Endothelial cell of umbilical vein (primary cell): Measurements from ENCODE around the gene WFDC6. TPM values are rescaled to one million over a fixed set of nuclear protein-coding genes. Genes with fewer than 3 reads are reported as not detected.

Experiments used
- BruUV-seq: library from RNA; stranded (reverse); fragments of 400-500 nt; replicated peaks from 2 replicates; lab custom pipeline; 2021; lab: Mats Ljungman, UMichigan
- CTCF ChIA-PET: fragments of 300-600, 350-600 bp; sonication (Branson Sonifier 250); formaldehyde crosslinking; loops from one replicate; lab custom pipeline; 2021; ENCODE audit warnings: antibody characterized with exemption, inconsistent platforms; lab: Charles Lee
- POLR2A ChIA-PET: fragments of 300-600, 350-600 bp; sonication (Branson Sonifier 250); formaldehyde crosslinking; loops from one replicate; lab custom pipeline; 2021; ENCODE audit warnings: antibody characterized with exemption, inconsistent platforms; lab: Charles Lee
- DNase-seq: peaks from one replicate; pipeline ENCODE4 v3.0.0-alpha.2; 2011; ENCODE audit warnings: low read depth, low spot score
- FAIRE-seq: peaks from 2 replicates; lab custom pipeline; 2011; peaks lifted over from hg19 to GRCh38; lab: Jason Lieb, UNC
- H2AFZ ChIP-seq: 2 replicates; pipeline ENCODE4 v1.6.0; 2012; ENCODE audit warnings: low read depth, low read length, control low read depth, inconsistent platforms
- H3K27ac ChIP-seq: 2 replicates; pipeline ENCODE4 v1.5.1; 2011; ENCODE audit warnings: low read depth, mild to moderate bottlenecking, control low read depth, low read length, moderate library complexity; ENCODE audit not compliant: insufficient read depth
- H3K27me3 ChIP-seq, 2 experiments: 2 replicates each; pipeline versions ENCODE4 v1.6.0 to v1.6.1; 2011; ENCODE audit warnings: low read length in 2 of 2, mixed read lengths in 1 of 2; ENCODE audit not compliant: control insufficient read depth in 2 of 2, insufficient read depth in 2 of 2
- H3K36me3 ChIP-seq, 2 experiments: 2 replicates in 1 of 2; 3 replicates in 1 of 2; pipeline ENCODE4 v1.5.1; 2011; ENCODE audit warnings: low read length in 2 of 2, mild to moderate bottlenecking in 1 of 2, moderate library complexity in 1 of 2; ENCODE audit not compliant: control insufficient read depth in 2 of 2, insufficient read depth in 2 of 2; ENCODE audit errors: extremely low read depth in 1 of 2
- H3K4me1 ChIP-seq: 3 replicates; pipeline ENCODE4 v1.5.1; 2011; ENCODE audit warnings: mild to moderate bottlenecking, low read length; ENCODE audit not compliant: control insufficient read depth, insufficient read depth; ENCODE audit errors: extremely low read depth
- H3K4me2 ChIP-seq: 2 replicates; pipeline ENCODE4 v1.6.1; 2011; ENCODE audit warnings: low read length, control low read depth, mixed read lengths; ENCODE audit not compliant: insufficient read depth
- H3K4me3 ChIP-seq, 3 experiments: fragments of 200-600 bp in 1 of 3; sonication (generic), shearing (Covaris generic) in 1 of 3; replicated peaks in 1 of 3; 2 replicates each; pipeline ENCODE4 v1.5.1; 2011 to 2016; ENCODE audit warnings: control low read depth in 3 of 3, low read length in 3 of 3, mild to moderate bottlenecking in 2 of 3, inconsistent platforms in 1 of 3, low read depth in 1 of 3, moderate library complexity in 1 of 3; ENCODE audit not compliant: insufficient read depth in 1 of 3
- H3K79me2 ChIP-seq: 2 replicates; pipeline ENCODE4 v1.6.0; 2012; ENCODE audit warnings: low read length, inconsistent platforms; ENCODE audit not compliant: control insufficient read depth, insufficient read depth
- H3K9ac ChIP-seq: replicated peaks from 2 replicates; pipeline ENCODE3; 2011; ENCODE audit warnings: low read length, control low read depth; ENCODE audit not compliant: insufficient read depth; ENCODE audit errors: extremely low read depth
- H3K9me1 ChIP-seq: replicated peaks from 3 replicates; pipeline ENCODE4 v1.6.0; 2011; ENCODE audit warnings: mild to moderate bottlenecking, low read length; ENCODE audit not compliant: control insufficient read depth, insufficient read depth; ENCODE audit errors: extremely low read depth
- H3K9me3 ChIP-seq: replicated peaks from 2 replicates; pipeline ENCODE4 v1.5.1; 2012; ENCODE audit warnings: low read length, inconsistent platforms; ENCODE audit not compliant: control insufficient read depth, insufficient read depth
- H4K20me1 ChIP-seq: replicated peaks from 2 replicates; pipeline ENCODE3; 2011; ENCODE audit warnings: mild to moderate bottlenecking, low read length; ENCODE audit not compliant: control insufficient read depth, insufficient read depth; ENCODE audit errors: extremely low read depth
- CTCF ChIP-seq, 2 donors: IDR thresholded peaks; 1 replicate in 1 of 2; 2 replicates in 1 of 2; pipeline ENCODE4 v1.5.1; 2011; ENCODE audit warnings: low read length in 2 of 2, mild to moderate bottlenecking in 2 of 2, moderate library complexity in 2 of 2, control low read depth in 1 of 2, inconsistent platforms in 1 of 2, low read depth in 1 of 2; ENCODE audit not compliant: insufficient read depth in 1 of 2; ENCODE audit errors: extremely low read depth in 1 of 2
- EZH2 ChIP-seq: IDR thresholded peaks from 2 replicates; pipeline ENCODE4 v1.6.1; 2012; ENCODE audit warnings: borderline replicate concordance, low read depth, mild to moderate bottlenecking, moderate library complexity, low read length, inconsistent platforms; ENCODE audit not compliant: severe bottlenecking
- FOS ChIP-seq: IDR thresholded peaks from 2 replicates; pipeline ENCODE4 v1.6.1; 2011; ENCODE audit warnings: mild to moderate bottlenecking, low read length, moderate library complexity, borderline replicate concordance; ENCODE audit not compliant: insufficient read depth
- GATA2 ChIP-seq: IDR thresholded peaks from 2 replicates; pipeline ENCODE4 v1.7.0; 2011; ENCODE audit warnings: low read depth, mild to moderate bottlenecking, moderate library complexity, mixed read lengths, low read length; ENCODE audit not compliant: insufficient read length, insufficient read depth
- JUN ChIP-seq: IDR thresholded peaks from 2 replicates; pipeline ENCODE4 v1.6.1; 2011; ENCODE audit warnings: borderline replicate concordance, low read depth; ENCODE audit not compliant: insufficient read length, insufficient read depth
- MAX ChIP-seq: IDR thresholded peaks from 2 replicates; pipeline ENCODE4 v1.6.1; 2011; ENCODE audit not compliant: insufficient read depth, insufficient read length
- MYC ChIP-seq: IDR thresholded peaks from one replicate; pipeline ENCODE4 v1.6.1; 2011; ENCODE audit warnings: mild to moderate bottlenecking, low read depth, low read length
- POLR2A ChIP-seq: IDR thresholded peaks from 2 replicates; pipeline ENCODE4 v1.6.1; 2012; ENCODE audit warnings: low read depth, mild to moderate bottlenecking, control low read depth, low read length
- POLR2AphosphoS5 ChIP-seq: IDR thresholded peaks from 2 replicates; pipeline ENCODE4 v1.6.1; 2012; ENCODE audit warnings: low read depth, mild to moderate bottlenecking, control low read depth, low read length, moderate library complexity; ENCODE audit not compliant: insufficient read depth
- dilution Hi-C: fragments of 300-500 bp; cut with MboI; formaldehyde crosslinking; loops from one replicate; pipeline ENCODE4 v1.15.0; 2019; ENCODE audit warnings: low sequenced_read_pairs; ENCODE audit not compliant: extremely low pct_ligation_motif_present
- intact Hi-C: fragments of 100-400 bp; cut with micrococcal nuclease; formaldehyde crosslinking; loops from one replicate; pipeline ENCODE4 v1.10.0; 2022
- polyA plus RNA-seq, 4 experiments: library from polyadenylated mRNA; depleted of rRNA in 3 of 4; stranded (reverse) in 3 of 4; unstranded in 1 of 4; fragments of >200 nt; gene quantifications; 2 replicates each; pipeline versions ENCODE4 v1.2.1 to v1.2.3, GENCODE V29; 2011 to 2012; ENCODE audit warnings: missing spikeins in 1 of 4
- total RNA-seq: library from RNA; stranded (reverse); gene quantifications from 2 replicates; pipeline ENCODE4 v1.2.3, GENCODE V29; 2021

Gene WFDC6
- total and polyA plus RNA-seq, 2 donors (not counting 3 experiments of a cell fraction or from before 2014, with no cell fraction given) = not detected

GRCh38 chr20:45552456-45552855, 13.2 kb upstream of the WFDC6 start:
- DNase-seq = no peak
- FAIRE-seq = no peak
- dilution Hi-C loops (no loop called here), intact Hi-C loops (no loop called here)
- no peak overlapping the region for H3K4me2 ChIP-seq
- no peak overlapping the region for H2AFZ ChIP-seq
- H3K9ac ChIP-seq = no peak overlapping the region
- H3K4me1 ChIP-seq = no peaks in the 10 kb centered on the region
- no peaks in the 10 kb centered on the region for H3K36me3 ChIP-seq
- H4K20me1 ChIP-seq = no peaks in the 10 kb centered on the region
- POLR2A ChIA-PET = no interaction called here
- TF ChIP-seq GATA2 = no peak
- TF ChIP-seq FOS = no peak
- no peak for TF ChIP-seq MAX
- no peak for TF ChIP-seq POLR2AphosphoS5
- TF ChIP-seq CTCF (IDR thresholded peaks at IDR 0.05; ENCODE audit: extremely low read depth in 1 of 2, insufficient read depth in 1 of 2, low read depth in 1 of 2, low read length in 2 of 2) = no peak
- no peak for TF ChIP-seq JUN
- no peak for TF ChIP-seq EZH2
- no peak for TF ChIP-seq MYC
- TF ChIP-seq POLR2A = no peak
- CTCF ChIA-PET = no interaction called here
- no peak overlapping the region for H3K4me3 ChIP-seq
- no TSS peak for BruUV-seq
- H3K27ac ChIP-seq = no peak overlapping the region
- H3K79me2 ChIP-seq = no peaks in the 10 kb centered on the region
- H3K9me3 ChIP-seq = no peaks in the 10 kb centered on the region
- no peaks in the 10 kb centered on the region for H3K9me1 ChIP-seq
- H3K27me3 ChIP-seq = no peaks in the 10 kb centered on the region
